ENCODE data around the gene CD180. TPM values are rescaled to one million over a fixed set of nuclear protein-coding genes. Genes with fewer than 3 reads are reported as not detected.

Gene CD180
- total RNA-seq, 1 experiment from 2014 or later: not detected

- H3K27ac ChIP-seq (ENCODE audit: low read depth, low read length): no peak overlapping the region
- no peaks in the 10 kb centered on the region for H3K9me3 ChIP-seq (ENCODE audit: control insufficient read depth in 1 of 2, insufficient read depth in 1 of 2, low read depth in 1 of 2, low read length in 2 of 2)
- intact Hi-C loops (cut with micrococcal nuclease): no loop called here
- ChIA-PET CTCF (no interaction called here), RAD21 (ENCODE audit: low non-redundant PET in 1 of 2, low total read pairs in 2 of 2, uncharacterized antibody in 2 of 2, unreplicated experiment in 2 of 2) (no interaction called here), POLR2A (no interaction called here)
- no peaks in the 10 kb centered on the region for H3K27me3 ChIP-seq (ENCODE audit: insufficient read depth, low read length)
- no peaks in the 10 kb centered on the region for H3K4me1 ChIP-seq (ENCODE audit: control insufficient read depth in 1 of 2, insufficient read depth in 2 of 2, low read length in 2 of 2)
- H3K9ac ChIP-seq (ENCODE audit: low read length): no peak overlapping the region
- H3K9me2 ChIP-seq (ENCODE audit: insufficient read depth): no peaks in the 10 kb centered on the region
- H3K36me3 ChIP-seq (ENCODE audit: control insufficient read depth in 1 of 2, insufficient read depth in 2 of 2, low read length in 2 of 2): no peaks in the 10 kb centered on the region
- BruUV-seq (replicated peaks): no TSS peak
- TF ChIP-seq POLR2AphosphoS5 (IDR thresholded peaks at IDR 0.05; ENCODE audit: low read depth, low read length) (no peak), REST (IDR thresholded peaks at IDR 0.05; ENCODE audit: low read depth) (no peak), SRF (IDR thresholded peaks at IDR 0.05; ENCODE audit: low read depth) (no peak), CTCF (IDR thresholded peaks at IDR 0.05 in 2 of 3, conservative IDR thresholded peaks at IDR 0.05 in 1 of 3; ENCODE audit: borderline replicate concordance in 1 of 3, insufficient read depth in 1 of 3, low read depth in 2 of 3, low read length in 2 of 3) (no peak), YY1 (IDR thresholded peaks at IDR 0.05; ENCODE audit: extremely low read depth, insufficient replicate concordance, low read depth, low read length) (no peak), ZNF274 (IDR thresholded peaks at IDR 0.05; ENCODE audit: low read depth, low read length) (no peak), JUND (IDR thresholded peaks at IDR 0.05) (no peak), ATF3 (IDR thresholded peaks at IDR 0.05) (no peak), EZH2phosphoT487 (IDR thresholded peaks at IDR 0.05; ENCODE audit: borderline replicate concordance) (no peak), SIN3A (IDR thresholded peaks at IDR 0.05; ENCODE audit: low read depth) (no peak), FOSL1 (IDR thresholded peaks at IDR 0.05; ENCODE audit: low read depth) (no peak), MAX (IDR thresholded peaks at IDR 0.05) (no peak), ELF1 (IDR thresholded peaks at IDR 0.05; ENCODE audit: borderline replicate concordance, low read depth) (no peak)
- ATAC-seq (no peak), DNase-seq (ENCODE audit: low read depth, low spot score) (no peak)
- no peak overlapping the region for H2AFZ ChIP-seq (ENCODE audit: low read depth, low read length, poor library complexity, severe bottlenecking)
- H3K4me3 ChIP-seq (replicated peaks in 1 of 2; ENCODE audit: low read depth in 1 of 2, low read length in 2 of 2): no peak overlapping the region
- H3K79me2 ChIP-seq (ENCODE audit: insufficient read depth, low read length): no peaks in the 10 kb centered on the region
- H3K4me2 ChIP-seq (ENCODE audit: low read length): no peak overlapping the region
- no peaks in the 10 kb centered on the region for H4K20me1 ChIP-seq (ENCODE audit: insufficient read depth)
Measured at GRCh38 chr5:67182301-67182790, 14.3 kb downstream of the CD180 start.

All from HCT116 (cell line).